A549 (cell line): ENCODE results near the gene ANK3. TPM values are rescaled to one million over a fixed set of nuclear protein-coding genes. Genes with fewer than 3 reads are reported as not detected.

Experiments
- ATAC-seq, 2 experiments: fragments of 200-7000 bp in 1 of 2; fragments of >200 bp in 1 of 2; cut with Nextera tagmentation in 1 of 2; cut with Tn5 transposase in 1 of 2; 3 replicates each; pipeline versions ENCODE4 v1.8.0 to v1.9.1; 2018 to 2020; ENCODE audit warnings: mild to moderate bottlenecking in 1 of 2, moderate library complexity in 1 of 2
- CTCF ChIA-PET: fragments of 300-600 bp; sonication (Branson Sonifier 250); formaldehyde crosslinking; extraction: SDS; loops from one replicate; lab custom pipeline; 2021; ENCODE audit warnings: antibody characterized with exemption, inconsistent platforms; lab: Yijun Ruan, JAX
- POLR2A ChIA-PET: fragments of 350-600 bp; formaldehyde crosslinking; extraction: SDS; loops from one replicate; lab custom pipeline; 2021; ENCODE audit warnings: antibody characterized with exemption, inconsistent platforms; lab: Yijun Ruan, JAX
- DNase-seq, 2 experiments: peaks; one replicate each; pipeline versions ENCODE4 v3.0.0 to v3.0.0-alpha.2; 2011 to 2016; ENCODE audit warnings: low read depth in 1 of 2, low spot score in 1 of 2
- FAIRE-seq: peaks from 2 replicates; lab custom pipeline; 2011; peaks lifted over from hg19 to GRCh38; lab: Jason Lieb, UNC
- H3K27ac ChIP-seq, 2 experiments: fragments of >200 bp; sonication (Bioruptor Twin); formaldehyde crosslinking; 3 replicates each; pipeline ENCODE4 v1.5.1; 2016 to 2017
- H3K4me1 ChIP-seq: fragments of >200 bp; sonication (Bioruptor Twin); formaldehyde crosslinking; 3 replicates; pipeline ENCODE4 v1.6.1; 2016
- H3K4me2 ChIP-seq: fragments of >200 bp; sonication (Bioruptor Twin); formaldehyde crosslinking; 3 replicates; pipeline ENCODE4 v1.6.1; 2016
- H3K4me3 ChIP-seq: fragments of >200 bp; sonication (Bioruptor Twin); formaldehyde crosslinking; 3 replicates; pipeline ENCODE4 v1.5.1; 2016
- H3K9me3 ChIP-seq: fragments of >200 bp; sonication (Bioruptor Twin); formaldehyde crosslinking; 3 replicates; pipeline ENCODE4 v1.6.1; 2016
- BHLHE40 ChIP-seq: IDR thresholded peaks from 2 replicates; pipeline ENCODE4 v1.6.1; 2012; ENCODE audit warnings: low read depth, low read length, inconsistent platforms
- CBX8 ChIP-seq: fragments of 200-600 bp; sonication (generic); IDR thresholded peaks from 2 replicates; pipeline ENCODE4 v1.6.1; 2016
- EP300 ChIP-seq, 2 experiments: fragments of >200 bp; sonication (Bioruptor Twin); formaldehyde crosslinking; IDR thresholded peaks; 2 replicates in 1 of 2; 3 replicates in 1 of 2; pipeline ENCODE4 v1.6.1; 2016 to 2017
- ESRRA ChIP-seq: fragments of 150-350 bp; IDR thresholded peaks from 2 replicates; pipeline ENCODE4 v1.6.1; 2014; ENCODE audit warnings: mild to moderate bottlenecking, low read length, borderline replicate concordance
- FOSB ChIP-seq: fragments of 250-450 bp; sonication (Bioruptor Pico); IDR thresholded peaks from 2 replicates; pipeline ENCODE4 v1.5.0; 2020; ENCODE audit warnings: mild to moderate bottlenecking, moderate library complexity
- FOXS1 ChIP-seq: fragments of 250-450 bp; sonication (Bioruptor Pico); IDR thresholded peaks from 2 replicates; pipeline ENCODE4 v1.5.0; 2020; ENCODE audit warnings: mild to moderate bottlenecking, moderate library complexity
- GATA3 ChIP-seq: IDR thresholded peaks from 2 replicates; pipeline ENCODE4 v1.6.1; 2012; ENCODE audit warnings: borderline replicate concordance
- HOXB13 ChIP-seq: fragments of 250-450 bp; sonication (Bioruptor Pico); IDR thresholded peaks from 2 replicates; pipeline ENCODE4 v1.5.0; 2020; ENCODE audit warnings: low read depth, mild to moderate bottlenecking, moderate library complexity
- KDM1A ChIP-seq: fragments of 200-600 bp; sonication (generic); IDR thresholded peaks from 2 replicates; pipeline ENCODE4 v1.6.1; 2016; ENCODE audit warnings: low read depth, mild to moderate bottlenecking
- MAFK ChIP-seq: fragments of 450-650 bp; IDR thresholded peaks from 2 replicates; pipeline ENCODE4 v1.6.1; 2014; ENCODE audit not compliant: partially characterized antibody
- NFE2L2 ChIP-seq: fragments of 150-350 bp; conservative IDR thresholded peaks from 2 replicates; pipeline ENCODE4 v1.6.1; 2014; ENCODE audit warnings: low read length
- NR3C1 ChIP-seq: fragments of >200 bp; sonication (Bioruptor Twin); formaldehyde crosslinking; IDR thresholded peaks from 3 replicates; pipeline ENCODE4 v1.6.1; 2017
- POLR2A ChIP-seq: IDR thresholded peaks from 2 replicates; pipeline ENCODE4 v1.6.1; 2012; ENCODE audit warnings: mild to moderate bottlenecking, low read length
- POLR2AphosphoS2 ChIP-seq: conservative IDR thresholded peaks from 2 replicates; pipeline ENCODE4 v1.6.1; 2012; ENCODE audit warnings: low read length, improper control_type of control experiment, inconsistent platforms
- RAD21 ChIP-seq, 2 experiments: fragments of >200 bp in 1 of 2; sonication (Bioruptor Twin) in 1 of 2; formaldehyde crosslinking in 1 of 2; IDR thresholded peaks in 1 of 2; conservative IDR thresholded peaks in 1 of 2; 2 replicates in 1 of 2; 3 replicates in 1 of 2; pipeline ENCODE4 v1.6.1; 2012 to 2018; ENCODE audit warnings: inconsistent platforms in 1 of 2
- SREBF2 ChIP-seq: fragments of 450-650 bp; IDR thresholded peaks from 2 replicates; pipeline ENCODE4 v1.6.1; 2014; ENCODE audit warnings: mild to moderate bottlenecking, moderate library complexity
- ZC3H11A ChIP-seq: fragments of 450-650 bp; IDR thresholded peaks from 2 replicates; pipeline ENCODE4 v1.6.1; 2014; ENCODE audit warnings: antibody characterized with exemption, mild to moderate bottlenecking
- ZNF302 ChIP-seq: fragments of 250-450 bp; sonication (Bioruptor Pico); IDR thresholded peaks from 2 replicates; pipeline ENCODE4 v1.9.0; 2021; ENCODE audit warnings: inconsistent platforms, mild to moderate bottlenecking, moderate library complexity
- WGBS: methylation state at CpG from one replicate; pipeline ENCODE4 v1.1.6; 2017; ENCODE audit errors: missing lambda C conversion rate; 5-methylcytosine and 5-hydroxymethylcytosine counted together
- polyA plus RNA-seq, 4 experiments: library from polyadenylated mRNA; depleted of rRNA in 3 of 4; stranded (reverse); fragments of >200 nt; fragmentation: RNase III in 1 of 4; extraction: RNeasy Plus Mini Kit Qiagen cat#74134 plus additional on column Dnase treatment in 1 of 4; gene quantifications; 2 replicates in 3 of 4; 3 replicates in 1 of 4; pipeline ENCODE4 v1.2.3, GENCODE V29; 2011 to 2017
- TF ChIP-seq, protein P1 (sequence below): fragments of 250-450 bp; sonication (Bioruptor Pico); IDR thresholded peaks from 2 replicates; pipeline ENCODE4 v1.5.0; 2020; ENCODE audit warnings: low read depth, mild to moderate bottlenecking, moderate library complexity
- TF ChIP-seq, protein P2 (sequence below): fragments of 450-650 bp; IDR thresholded peaks from 2 replicates; pipeline ENCODE4 v1.6.1; 2014; ENCODE audit warnings: antibody characterized with exemption
- TF ChIP-seq, protein P3 (sequence below): fragments of >200 bp; sonication (Bioruptor Twin); formaldehyde crosslinking; IDR thresholded peaks from 3 replicates; pipeline ENCODE4 v1.5.1; 2016
- TF ChIP-seq, protein P4 (sequence below): fragments of >200 bp; sonication (Bioruptor Twin); formaldehyde crosslinking; IDR thresholded peaks from 2 replicates; pipeline ENCODE4 v1.6.1; 2016
- TF ChIP-seq, protein P5 (sequence below): fragments of 250-450 bp; sonication (Bioruptor Pico); IDR thresholded peaks from 2 replicates; pipeline ENCODE4 v1.5.0; 2021; ENCODE audit warnings: mild to moderate bottlenecking, moderate library complexity, borderline replicate concordance

The ANK3 gene
- polyA plus RNA-seq, 2 of the 4 experiments (the other 2 are of a cell fraction): 0.56 to 5.4 TPM

DNA sequence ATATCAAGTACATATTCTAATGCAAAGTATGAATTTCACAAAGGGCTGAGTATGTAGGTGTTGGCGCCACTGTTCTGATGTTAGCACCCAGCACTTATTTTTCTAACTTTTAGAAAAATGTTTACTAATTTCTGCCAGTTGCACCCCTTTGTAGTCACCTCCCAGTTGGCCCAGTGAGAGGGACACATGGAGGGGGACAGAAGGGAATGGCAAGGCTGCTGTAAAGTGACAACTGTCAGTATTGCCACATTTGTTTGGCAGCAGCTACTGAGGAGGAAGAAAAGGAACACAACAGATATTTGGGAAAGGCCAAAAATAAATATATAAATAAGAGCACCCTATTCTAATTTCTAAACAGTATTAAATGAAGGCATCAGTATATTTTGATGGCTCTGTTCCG is 57.3 kb downstream of the ANK3 start:
- POLR2A ChIA-PET: no interaction called here
- CTCF ChIA-PET: no interaction called here
- H3K27ac ChIP-seq: no peak overlapping the region
- 89% methylated on average over 2 of the region's 2 CpGs for WGBS
- FAIRE-seq (no peak), ATAC-seq (no peak), DNase-seq (no peak)
- TF ChIP-seq, protein P1, sequence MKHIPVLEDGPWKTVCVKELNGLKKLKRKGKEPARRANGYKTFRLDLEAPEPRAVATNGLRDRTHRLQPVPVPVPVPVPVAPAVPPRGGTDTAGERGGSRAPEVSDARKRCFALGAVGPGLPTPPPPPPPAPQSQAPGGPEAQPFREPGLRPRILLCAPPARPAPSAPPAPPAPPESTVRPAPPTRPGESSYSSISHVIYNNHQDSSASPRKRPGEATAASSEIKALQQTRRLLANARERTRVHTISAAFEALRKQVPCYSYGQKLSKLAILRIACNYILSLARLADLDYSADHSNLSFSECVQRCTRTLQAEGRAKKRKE (CRISPR knock-in tag): no peak
- no peak for TF ChIP-seq FOSB (CRISPR knock-in tag)
- no peak for TF ChIP-seq KDM1A
- no peak for TF ChIP-seq ESRRA
- no peak for TF ChIP-seq HOXB13 (CRISPR knock-in tag)
- TF ChIP-seq ZC3H11A: no peak
- TF ChIP-seq, protein P2, sequence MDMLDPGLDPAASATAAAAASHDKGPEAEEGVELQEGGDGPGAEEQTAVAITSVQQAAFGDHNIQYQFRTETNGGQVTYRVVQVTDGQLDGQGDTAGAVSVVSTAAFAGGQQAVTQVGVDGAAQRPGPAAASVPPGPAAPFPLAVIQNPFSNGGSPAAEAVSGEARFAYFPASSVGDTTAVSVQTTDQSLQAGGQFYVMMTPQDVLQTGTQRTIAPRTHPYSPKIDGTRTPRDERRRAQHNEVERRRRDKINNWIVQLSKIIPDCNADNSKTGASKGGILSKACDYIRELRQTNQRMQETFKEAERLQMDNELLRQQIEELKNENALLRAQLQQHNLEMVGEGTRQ: no peak
- TF ChIP-seq FOXS1 (CRISPR knock-in tag): no peak
- no peak for TF ChIP-seq POLR2AphosphoS2
- no peak for TF ChIP-seq EP300 (IDR thresholded peaks at IDR 0.05)
- no peak for TF ChIP-seq BHLHE40
- TF ChIP-seq, protein P3, sequence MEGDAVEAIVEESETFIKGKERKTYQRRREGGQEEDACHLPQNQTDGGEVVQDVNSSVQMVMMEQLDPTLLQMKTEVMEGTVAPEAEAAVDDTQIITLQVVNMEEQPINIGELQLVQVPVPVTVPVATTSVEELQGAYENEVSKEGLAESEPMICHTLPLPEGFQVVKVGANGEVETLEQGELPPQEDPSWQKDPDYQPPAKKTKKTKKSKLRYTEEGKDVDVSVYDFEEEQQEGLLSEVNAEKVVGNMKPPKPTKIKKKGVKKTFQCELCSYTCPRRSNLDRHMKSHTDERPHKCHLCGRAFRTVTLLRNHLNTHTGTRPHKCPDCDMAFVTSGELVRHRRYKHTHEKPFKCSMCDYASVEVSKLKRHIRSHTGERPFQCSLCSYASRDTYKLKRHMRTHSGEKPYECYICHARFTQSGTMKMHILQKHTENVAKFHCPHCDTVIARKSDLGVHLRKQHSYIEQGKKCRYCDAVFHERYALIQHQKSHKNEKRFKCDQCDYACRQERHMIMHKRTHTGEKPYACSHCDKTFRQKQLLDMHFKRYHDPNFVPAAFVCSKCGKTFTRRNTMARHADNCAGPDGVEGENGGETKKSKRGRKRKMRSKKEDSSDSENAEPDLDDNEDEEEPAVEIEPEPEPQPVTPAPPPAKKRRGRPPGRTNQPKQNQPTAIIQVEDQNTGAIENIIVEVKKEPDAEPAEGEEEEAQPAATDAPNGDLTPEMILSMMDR: no peak
- no peak for TF ChIP-seq GATA3
- no peak for TF ChIP-seq POLR2A
- TF ChIP-seq, protein P4, sequence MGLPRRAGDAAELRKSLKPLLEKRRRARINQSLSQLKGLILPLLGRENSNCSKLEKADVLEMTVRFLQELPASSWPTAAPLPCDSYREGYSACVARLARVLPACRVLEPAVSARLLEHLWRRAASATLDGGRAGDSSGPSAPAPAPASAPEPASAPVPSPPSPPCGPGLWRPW: no peak
- no peak for TF ChIP-seq RAD21 (conservative IDR thresholded peaks at IDR 0.05 in 1 of 2, IDR thresholded peaks at IDR 0.05 in 1 of 2)
- H3K4me3 ChIP-seq: no peak overlapping the region
- H3K4me2 ChIP-seq: no peak overlapping the region
- no peaks in the 10 kb centered on the region for H3K4me1 ChIP-seq
- H3K9me3 ChIP-seq: no peaks in the 10 kb centered on the region; the same call in 2 of the 3 replicates

DNA sequence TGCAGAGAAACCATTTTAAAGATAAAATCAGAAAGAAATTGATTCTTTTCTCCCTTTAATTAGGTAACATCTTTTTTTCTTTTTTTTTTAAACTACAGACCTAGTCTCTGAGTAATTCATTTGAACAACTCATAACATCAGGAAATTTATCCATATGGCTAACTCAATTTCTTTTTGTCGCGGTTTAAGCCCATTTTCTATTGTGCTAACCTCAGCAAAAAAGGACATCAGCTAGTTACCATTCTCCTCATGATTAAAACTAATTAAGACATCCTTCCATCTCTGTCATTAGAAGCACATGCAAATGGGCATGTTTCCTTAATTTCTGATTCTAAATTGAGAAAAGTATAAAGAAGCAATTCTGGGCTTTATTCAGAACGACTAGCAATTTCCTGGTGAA is 57.8 kb downstream of the ANK3 start:
- Histone ChIP-seq H3K4me2 (no peak overlapping the region), H3K4me3 (no peak overlapping the region), H3K27ac (no peak overlapping the region), H3K9me3 (no peaks in the 10 kb centered on the region; the same call in 2 of the 3 replicates), H3K4me1 (no peaks in the 10 kb centered on the region)
- WGBS: 92% methylated on average over 3 of the region's 3 CpGs
- DNase-seq (no peak), ATAC-seq (no peak), FAIRE-seq (no peak)
- no peak for TF ChIP-seq ZNF302 (CRISPR knock-in tag)
- TF ChIP-seq FOSB (CRISPR knock-in tag): no peak
- peak; percentile 88 for TF ChIP-seq MAFK
- POLR2A ChIA-PET: interaction anchor here (0.7 kb wide), 1 partner anchor 106 kb away, joined by 3 read pairs; no protein-coding TSS in a partner anchor
- CTCF ChIA-PET: no interaction called here

DNA sequence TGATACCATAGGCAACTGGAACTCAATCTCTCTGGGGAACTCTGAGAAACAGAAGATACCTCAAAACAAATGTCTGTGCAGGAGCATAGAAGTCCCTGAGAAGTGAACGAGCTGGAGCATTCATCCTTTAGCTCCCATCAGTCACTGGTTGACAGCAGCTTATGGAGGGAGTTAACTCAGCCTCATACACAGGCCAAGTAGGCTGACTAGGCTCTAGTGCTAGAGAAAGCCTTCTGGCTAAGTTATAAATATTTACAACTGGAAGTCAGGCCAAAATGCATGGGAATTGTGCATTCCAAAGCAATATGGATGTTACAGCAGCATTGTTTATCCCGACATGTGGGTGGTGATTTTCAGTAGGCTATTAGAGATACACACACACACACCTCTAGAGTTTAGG is 66.5 kb downstream of the ANK3 start:
- ChIA-PET CTCF (interaction anchor here (1.5 to 1.9 kb wide), 2 partner anchors 11 to 115 kb away, joined by 4 to 7 read pairs; no protein-coding TSS in a partner anchor), POLR2A (no interaction called here)
- H3K9me3 ChIP-seq: no peaks in the 10 kb centered on the region
- TF ChIP-seq SREBF2 (no peak), CBX8 (no peak), POLR2A (no peak), KDM1A (no peak), NR3C1 (no peak), RAD21 (conservative IDR thresholded peaks at IDR 0.05 in 1 of 2, IDR thresholded peaks at IDR 0.05 in 1 of 2) (no peak), ZNF302 (CRISPR knock-in tag) (no peak), GATA3 (no peak), POLR2AphosphoS2 (no peak), HOXB13 (CRISPR knock-in tag) (no peak), NFE2L2 (no peak)
- TF ChIP-seq, protein P3: no peak
- TF ChIP-seq, protein P5, sequence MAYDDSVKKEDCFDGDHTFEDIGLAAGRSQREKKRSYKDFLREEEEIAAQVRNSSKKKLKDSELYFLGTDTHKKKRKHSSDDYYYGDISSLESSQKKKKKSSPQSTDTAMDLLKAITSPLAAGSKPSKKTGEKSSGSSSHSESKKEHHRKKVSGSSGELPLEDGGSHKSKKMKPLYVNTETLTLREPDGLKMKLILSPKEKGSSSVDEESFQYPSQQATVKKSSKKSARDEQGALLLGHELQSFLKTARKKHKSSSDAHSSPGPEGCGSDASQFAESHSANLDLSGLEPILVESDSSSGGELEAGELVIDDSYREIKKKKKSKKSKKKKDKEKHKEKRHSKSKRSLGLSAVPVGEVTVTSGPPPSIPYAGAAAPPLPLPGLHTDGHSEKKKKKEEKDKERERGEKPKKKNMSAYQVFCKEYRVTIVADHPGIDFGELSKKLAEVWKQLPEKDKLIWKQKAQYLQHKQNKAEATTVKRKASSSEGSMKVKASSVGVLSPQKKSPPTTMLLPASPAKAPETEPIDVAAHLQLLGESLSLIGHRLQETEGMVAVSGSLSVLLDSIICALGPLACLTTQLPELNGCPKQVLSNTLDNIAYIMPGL (CRISPR knock-in tag): no peak
- TF ChIP-seq, protein P1 (CRISPR knock-in tag): no peak
- ATAC-seq (no peak), FAIRE-seq (no peak), DNase-seq (no peak)
- no peak overlapping the region for H3K4me3 ChIP-seq
- H3K4me1 ChIP-seq: no peaks in the 10 kb centered on the region
- 58% methylated on average over 2 of the region's 2 CpGs for WGBS
- no peak overlapping the region for H3K4me2 ChIP-seq
- no peak overlapping the region for H3K27ac ChIP-seq
